Purkinje cell (primary cell): Measurements from ENCODE around the gene GOSR2. TPM values are rescaled to one million over a fixed set of nuclear protein-coding genes. Genes with fewer than 3 reads are reported as not detected.

Source experiments
- polyA plus RNA-seq: library from polyadenylated mRNA; unstranded; fragments of >200 nt; fragmentation: Nextera tagmentation; gene quantifications from 2 replicates; pipeline ENCODE4 v1.2.1, GENCODE V29; 2014

GOSR2 gene
- 68.0 and 87.8 TPM in 2 replicates for polyA plus RNA-seq

GRCh38 chr17:46922804-46923635 lies at the start of gene GOSR2:
Gene GOSR2, plus strand, starts transcription at chr17:46923160. Its CDS starts 33 bp downstream, at chr17:46923193.

DNA sequence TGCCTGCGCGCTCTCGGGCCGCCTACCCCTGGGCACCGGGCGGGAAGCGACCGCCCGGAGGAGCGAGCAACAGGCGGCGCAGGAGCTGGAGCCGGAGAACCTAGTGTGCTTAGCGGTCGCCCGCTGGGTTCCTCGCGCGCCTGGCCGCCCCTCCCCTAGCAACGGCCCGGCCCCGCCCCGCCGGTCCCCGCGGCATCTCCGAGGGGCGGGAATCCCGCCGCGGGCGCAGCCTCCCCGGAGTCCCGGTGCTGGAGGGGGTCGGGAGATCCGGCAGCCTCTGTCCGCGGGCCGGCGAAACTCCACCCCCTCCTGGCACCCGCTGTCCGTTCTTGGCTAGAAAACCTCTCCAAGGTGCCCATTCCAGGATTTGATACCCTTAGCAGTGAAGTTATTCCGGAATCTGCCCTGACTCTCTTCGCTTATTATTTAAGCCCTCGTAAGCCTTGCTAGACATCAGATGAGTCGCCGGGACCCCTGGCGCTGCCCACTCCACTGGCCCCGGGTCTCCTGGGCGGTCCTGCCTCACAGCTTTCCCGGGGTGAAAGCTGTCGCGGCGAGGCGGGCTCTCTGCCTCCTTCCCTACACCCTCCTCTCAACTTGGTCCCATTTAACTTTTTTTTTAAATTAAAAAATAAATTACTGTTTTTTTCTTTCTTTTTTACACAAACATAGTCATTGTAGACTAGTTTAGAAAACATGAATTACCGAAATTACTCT lies 56.3 kb downstream of the GOSR2 start, which contains the start of gene RPRML:
RPRML (minus strand) TSS at position 107 of the 717 bp plus-strand sequence. CDS start 246 bp downstream, outside the sequence.

Other genes starting within 250 kb of the GOSR2 start
- gene WNT3, start 104.5 kb upstream of the GOSR2 start, polyA plus RNA-seq, result 9.9 and 11.2 TPM in 2 replicates
- not detected in 2 replicates for gene WNT9B, start 71.6 kb upstream of the GOSR2 start, polyA plus RNA-seq
- 0.60 TPM in 1 of 2 replicates, not detected in the other for gene RPRML, start 56.1 kb downstream of the GOSR2 start, polyA plus RNA-seq